Glutamatergic neuron (in vitro differentiated cells): ENCODE results near the gene IRF2. TPM values are rescaled to one million over a fixed set of nuclear protein-coding genes. Genes with fewer than 3 reads are reported as not detected.

Experiments used
- DNase-seq: peaks from one replicate; pipeline ENCODE4 v3.0.0; 2022
- H3K27ac Mint-ChIP-seq: one replicate; pipeline ENCODE4 v1.8.0; 2020; ENCODE audit warnings: mild to moderate bottlenecking, mixed read lengths, inconsistent platforms; ENCODE audit not compliant: unreplicated experiment
- H3K27me3 Mint-ChIP-seq: one replicate; pipeline ENCODE4 v1.8.0; 2020; ENCODE audit warnings: mild to moderate bottlenecking, moderate library complexity, mixed read lengths, inconsistent platforms; ENCODE audit not compliant: unreplicated experiment
- H3K36me3 Mint-ChIP-seq: one replicate; pipeline ENCODE4 v1.8.0; 2020; ENCODE audit warnings: mild to moderate bottlenecking, mixed read lengths, inconsistent platforms; ENCODE audit not compliant: unreplicated experiment
- H3K4me1 Mint-ChIP-seq: one replicate; pipeline ENCODE4 v1.8.0; 2020; ENCODE audit warnings: mild to moderate bottlenecking, low read depth, mixed read lengths, inconsistent platforms; ENCODE audit not compliant: unreplicated experiment
- H3K4me3 Mint-ChIP-seq: one replicate; pipeline ENCODE4 v1.8.0; 2020; ENCODE audit warnings: mild to moderate bottlenecking, mixed read lengths, inconsistent platforms; ENCODE audit not compliant: unreplicated experiment
- H3K9me3 Mint-ChIP-seq: one replicate; pipeline ENCODE4 v1.8.0; 2020; ENCODE audit warnings: mild to moderate bottlenecking, moderate library complexity, mixed read lengths, inconsistent platforms; ENCODE audit not compliant: unreplicated experiment
- total RNA-seq: library from RNA; stranded (reverse); fragmentation: NEBNext Ultra II Directional; extraction: Animal tissue kit (Norgen Biotek cat#: 25700); gene quantifications from one replicate; pipeline ENCODE4 v1.2.1, GENCODE V29; 2021; ENCODE audit not compliant: unreplicated experiment
- TF ChIP-seq, protein P1 (sequence below): fragments of 200-600 bp; sonication (generic); IDR thresholded peaks from one replicate; pipeline ENCODE4 v1.5.0; 2021; ENCODE audit not compliant: partially characterized antibody, unreplicated experiment

Gene IRF2
- total RNA-seq, 1 donor from 2014 or later = 7.4 TPM

DNA sequence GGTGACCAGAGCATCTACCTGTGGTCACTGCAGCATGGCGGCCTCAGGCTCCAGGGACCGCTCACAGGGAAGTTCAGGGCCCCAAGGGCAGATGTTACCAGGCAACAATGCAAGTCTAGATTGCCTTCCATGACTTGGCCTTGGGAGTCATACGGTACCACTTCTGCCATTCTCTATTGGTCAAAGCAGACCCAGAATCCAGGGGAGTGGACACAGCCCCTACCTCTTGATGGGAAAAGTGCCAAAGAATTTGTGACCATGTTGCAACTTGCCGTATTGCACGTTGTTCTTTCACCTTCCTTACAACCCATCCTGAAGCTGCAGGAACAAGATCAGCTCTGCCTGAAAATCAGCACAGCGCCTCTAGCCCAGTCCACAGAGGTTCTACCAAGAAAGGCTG, 111.1 kb downstream of the IRF2 start:
- DNase-seq = no peak
- H3K27ac Mint-ChIP-seq = no peak overlapping the region
- H3K27me3 Mint-ChIP-seq = peaks cover 2% of the 10 kb centered on the region
- H3K4me1 Mint-ChIP-seq = no peaks in the 10 kb centered on the region
- no peak overlapping the region for H3K4me3 Mint-ChIP-seq
- no peaks in the 10 kb centered on the region for H3K36me3 Mint-ChIP-seq
- TF ChIP-seq, protein P1, sequence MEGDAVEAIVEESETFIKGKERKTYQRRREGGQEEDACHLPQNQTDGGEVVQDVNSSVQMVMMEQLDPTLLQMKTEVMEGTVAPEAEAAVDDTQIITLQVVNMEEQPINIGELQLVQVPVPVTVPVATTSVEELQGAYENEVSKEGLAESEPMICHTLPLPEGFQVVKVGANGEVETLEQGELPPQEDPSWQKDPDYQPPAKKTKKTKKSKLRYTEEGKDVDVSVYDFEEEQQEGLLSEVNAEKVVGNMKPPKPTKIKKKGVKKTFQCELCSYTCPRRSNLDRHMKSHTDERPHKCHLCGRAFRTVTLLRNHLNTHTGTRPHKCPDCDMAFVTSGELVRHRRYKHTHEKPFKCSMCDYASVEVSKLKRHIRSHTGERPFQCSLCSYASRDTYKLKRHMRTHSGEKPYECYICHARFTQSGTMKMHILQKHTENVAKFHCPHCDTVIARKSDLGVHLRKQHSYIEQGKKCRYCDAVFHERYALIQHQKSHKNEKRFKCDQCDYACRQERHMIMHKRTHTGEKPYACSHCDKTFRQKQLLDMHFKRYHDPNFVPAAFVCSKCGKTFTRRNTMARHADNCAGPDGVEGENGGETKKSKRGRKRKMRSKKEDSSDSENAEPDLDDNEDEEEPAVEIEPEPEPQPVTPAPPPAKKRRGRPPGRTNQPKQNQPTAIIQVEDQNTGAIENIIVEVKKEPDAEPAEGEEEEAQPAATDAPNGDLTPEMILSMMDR = no peak
- peaks cover 3% of the 10 kb centered on the region for H3K9me3 Mint-ChIP-seq

DNA sequence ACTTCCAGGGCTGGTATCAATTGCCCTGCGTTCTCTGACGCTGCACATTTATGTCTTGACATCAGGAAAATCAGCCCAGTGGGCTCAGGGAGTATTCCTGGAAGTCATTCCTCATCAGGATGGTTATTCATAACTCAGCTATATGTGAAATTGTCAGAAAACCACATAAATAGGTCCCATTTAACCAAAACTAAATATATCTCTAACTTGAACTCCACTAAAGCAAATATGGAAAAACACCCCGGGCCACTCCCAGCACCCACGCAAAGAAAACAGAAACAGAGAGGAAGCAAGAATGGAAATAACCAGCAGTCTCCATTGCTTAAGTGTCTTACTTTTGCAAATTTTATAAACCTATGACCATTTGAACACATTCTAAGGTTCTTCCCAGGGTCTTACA, 112.0 kb downstream of the IRF2 start:
- Mint-ChIP-seq H3K4me1 (no peaks in the 10 kb centered on the region), H3K36me3 (no peaks in the 10 kb centered on the region), H3K27me3 (peaks cover 2% of the 10 kb centered on the region), H3K4me3 (no peak overlapping the region), H3K27ac (no peak overlapping the region), H3K9me3 (peaks cover 3% of the 10 kb centered on the region)
- TF ChIP-seq, protein P1 = no peak
- DNase-seq = no peak

DNA sequence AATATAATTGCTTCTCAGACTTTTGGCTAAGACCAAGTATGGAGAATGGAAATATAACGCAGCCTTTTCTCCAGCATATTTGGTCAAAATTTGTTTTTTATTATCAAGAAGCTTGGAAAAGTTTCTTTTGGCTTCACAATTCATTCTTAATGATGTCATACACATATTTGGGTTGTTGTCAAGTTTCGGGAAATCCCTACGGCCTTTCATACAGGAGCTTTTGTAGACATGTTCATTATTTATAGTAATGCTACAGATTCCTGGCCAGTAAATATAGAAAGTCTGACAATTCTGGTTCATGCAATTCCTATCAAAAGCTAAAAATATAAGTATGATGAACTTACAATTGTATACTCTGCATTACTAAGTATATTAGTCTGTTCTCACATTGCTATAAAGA, 112.9 kb downstream of the IRF2 start:
- Mint-ChIP-seq H3K27ac (no peak overlapping the region), H3K4me3 (no peak overlapping the region)
- TF ChIP-seq, protein P1 = no peak

DNA sequence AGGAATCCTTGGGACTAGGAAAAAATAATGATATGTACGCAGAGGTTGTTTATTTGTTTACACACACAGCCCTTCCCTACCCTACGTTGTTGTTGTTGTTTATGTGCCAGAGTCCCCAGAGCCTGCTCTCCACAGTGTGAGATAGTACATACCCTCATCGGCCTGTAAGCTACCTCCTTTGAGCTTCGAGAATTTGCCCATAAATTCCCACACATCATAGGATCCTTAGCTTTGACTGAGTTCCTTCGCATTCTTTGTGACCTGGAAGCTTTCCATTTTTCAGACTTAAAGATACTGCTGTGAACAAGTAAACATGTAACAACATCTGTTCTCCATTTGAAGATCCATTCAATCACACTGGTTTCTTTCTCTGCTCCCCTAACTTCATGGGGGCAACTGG, 114.5 kb downstream of the IRF2 start:
- no peak for DNase-seq
- Mint-ChIP-seq H3K4me1 (no peaks in the 10 kb centered on the region), H3K27ac (no peak overlapping the region), H3K4me3 (no peak overlapping the region), H3K36me3 (no peaks in the 10 kb centered on the region), H3K27me3 (no peaks in the 10 kb centered on the region), H3K9me3 (peaks cover 1% of the 10 kb centered on the region)
- TF ChIP-seq, protein P1 = no peak

More for the DNA sequence above, 112.9 kb downstream of the IRF2 start:
- peaks cover 3% of the 10 kb centered on the region for H3K9me3 Mint-ChIP-seq
- DNase-seq = no peak
- H3K4me1 Mint-ChIP-seq = no peaks in the 10 kb centered on the region
- H3K36me3 Mint-ChIP-seq = no peaks in the 10 kb centered on the region
- H3K27me3 Mint-ChIP-seq = no peaks in the 10 kb centered on the region

DNA sequence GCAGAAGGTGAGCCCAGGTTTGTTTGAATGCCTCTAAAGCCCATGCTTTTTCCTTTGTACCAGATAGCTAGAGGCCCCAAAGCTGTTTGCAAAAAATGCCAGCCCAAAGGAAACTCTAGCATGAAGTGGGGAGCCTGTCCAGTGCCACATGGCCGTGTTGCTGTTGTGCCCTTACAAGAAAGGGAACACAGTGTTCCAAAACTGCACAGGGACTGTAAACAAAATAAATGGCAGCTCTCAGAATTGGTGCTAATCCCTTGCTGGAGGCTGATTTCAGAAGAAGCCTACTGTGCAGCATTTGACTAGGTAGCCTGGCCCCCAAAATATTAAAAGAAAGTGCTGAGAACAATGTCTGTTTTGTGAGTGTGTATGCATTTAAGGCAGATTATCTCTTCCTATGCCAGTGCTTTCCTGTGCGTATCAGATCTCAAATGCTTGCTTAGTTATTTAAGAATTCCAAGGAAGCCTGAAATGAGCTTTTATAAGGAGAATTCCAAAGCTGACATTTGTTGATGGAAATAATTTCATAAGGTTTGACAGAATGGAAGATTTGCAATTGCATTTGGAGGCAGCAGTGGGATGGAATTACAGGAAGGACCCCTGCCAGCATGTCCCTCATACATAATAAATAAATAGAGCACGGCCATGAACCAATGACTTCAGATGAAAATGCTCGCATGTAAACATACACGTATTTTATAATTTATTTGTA, 115.7 kb downstream of the IRF2 start:
- no peaks in the 10 kb centered on the region for H3K9me3 Mint-ChIP-seq
- DNase-seq = no peak
- H3K4me3 Mint-ChIP-seq = no peak overlapping the region
- TF ChIP-seq, protein P1 = no peak
- no peaks in the 10 kb centered on the region for H3K27me3 Mint-ChIP-seq
- no peaks in the 10 kb centered on the region for H3K4me1 Mint-ChIP-seq
- no peak overlapping the region for H3K27ac Mint-ChIP-seq
- no peaks in the 10 kb centered on the region for H3K36me3 Mint-ChIP-seq
